Kidney (tissue), 14 donors: ENCODE measurements around the gene CCN2. TPM values are rescaled to one million over a fixed set of nuclear protein-coding genes. Genes with fewer than 3 reads are reported as not detected.

ENCODE experiments used
- DNase-seq, 5 donors: peaks; one replicate each; pipeline ENCODE4 v3.0.0-alpha.2; 2013 to 2020
- FAIRE-seq: peaks from 2 replicates; lab custom pipeline; 2012; peaks lifted over from hg19 to GRCh38; lab: Jason Lieb, UNC
- H3K27ac ChIP-seq, 2 donors: one replicate each; pipeline ENCODE4 v1.7.0; 2013; ENCODE audit warnings: low read depth in 2 of 2, low read length in 2 of 2, inconsistent platforms in 1 of 2
- H3K27me3 ChIP-seq: one replicate; pipeline ENCODE4 v1.7.1; 2013; ENCODE audit warnings: low read length, inconsistent platforms; ENCODE audit not compliant: control insufficient read depth, insufficient read depth
- H3K36me3 ChIP-seq, 3 donors: one replicate each; pipeline versions ENCODE4 v1.7.0 to v1.7.1; 2013; ENCODE audit warnings: low read length in 3 of 3, control low read depth in 1 of 3, inconsistent platforms in 1 of 3; ENCODE audit not compliant: insufficient read depth in 3 of 3, control insufficient read depth in 2 of 3
- H3K4me1 ChIP-seq, 3 donors: one replicate each; pipeline versions ENCODE4 v1.7.0 to v1.7.1; 2013; ENCODE audit warnings: low read length in 3 of 3, inconsistent platforms in 1 of 3, low read depth in 1 of 3; ENCODE audit not compliant: control insufficient read depth in 2 of 3, insufficient read depth in 2 of 3
- H3K4me3 ChIP-seq, 3 donors: one replicate each; pipeline versions ENCODE4 v1.7.0 to v1.8.1; 2013; ENCODE audit warnings: low read length in 3 of 3, control low read depth in 1 of 3, inconsistent platforms in 1 of 3
- H3K9ac ChIP-seq, 3 donors: one replicate each; pipeline versions ENCODE4 v1.7.0 to v1.7.1; 2013; ENCODE audit warnings: low read length in 3 of 3, control low read depth in 1 of 3, inconsistent platforms in 1 of 3
- H3K9me3 ChIP-seq, 3 donors: one replicate each; pipeline versions ENCODE4 v1.7.0 to v1.7.1; 2013; ENCODE audit warnings: low read length in 3 of 3, control low read depth in 1 of 3, inconsistent platforms in 1 of 3; ENCODE audit not compliant: control insufficient read depth in 2 of 3, insufficient read depth in 1 of 3
- CTCF ChIP-seq: IDR thresholded peaks from 3 replicates; pipeline ENCODE4 v1.5.1; 2012; ENCODE audit warnings: mild to moderate bottlenecking, moderate library complexity, borderline replicate concordance; ENCODE audit not compliant: insufficient read depth; ENCODE audit errors: extremely low read depth
- intact Hi-C: fragments of 100-400 bp; cut with DNase I; formaldehyde crosslinking; loops from one replicate; pipeline ENCODE4 v1.11.1; 2022
- polyA plus RNA-seq: library from polyadenylated mRNA; stranded (reverse); fragments of 350-450 nt; fragmentation: Illumina TruSeq; extraction: RNeasy Lipid Tissue Mini Kit (QIAGEN cat#74804); gene quantifications from one replicate; pipeline ENCODE4 v1.2.3, GENCODE V29; 2014; ENCODE audit warnings: low read depth, low replicate concordance; ENCODE audit not compliant: insufficient read depth
- total RNA-seq: library from RNA; stranded (reverse); fragmentation: NEBNext Ultra II Directional; extraction: Animal tissue kit (Norgen Biotek cat#: 25700); gene quantifications from one replicate; pipeline ENCODE4 v1.2.1, GENCODE V29; 2021
- donor health status: control.
- donor health status: control.
- donor health status: control.
- donor health status: control.
- donor health status: control.
- donor health status: DM: yes; HTN: yes; CAD: no.
- donor health status: Normal renal cell carcinoma (clear cell type).

Gene CCN2
- total and polyA plus RNA-seq, 2 donors from 2014 or later: 64.1 to 248 TPM

- FAIRE-seq (no peak), DNase-seq (no peak)
- H3K9ac ChIP-seq: no peak overlapping the region
These were observed 9.4 kb upstream of the CCN2 start for GRCh38 chr6:131960371-131961133.

DNA sequence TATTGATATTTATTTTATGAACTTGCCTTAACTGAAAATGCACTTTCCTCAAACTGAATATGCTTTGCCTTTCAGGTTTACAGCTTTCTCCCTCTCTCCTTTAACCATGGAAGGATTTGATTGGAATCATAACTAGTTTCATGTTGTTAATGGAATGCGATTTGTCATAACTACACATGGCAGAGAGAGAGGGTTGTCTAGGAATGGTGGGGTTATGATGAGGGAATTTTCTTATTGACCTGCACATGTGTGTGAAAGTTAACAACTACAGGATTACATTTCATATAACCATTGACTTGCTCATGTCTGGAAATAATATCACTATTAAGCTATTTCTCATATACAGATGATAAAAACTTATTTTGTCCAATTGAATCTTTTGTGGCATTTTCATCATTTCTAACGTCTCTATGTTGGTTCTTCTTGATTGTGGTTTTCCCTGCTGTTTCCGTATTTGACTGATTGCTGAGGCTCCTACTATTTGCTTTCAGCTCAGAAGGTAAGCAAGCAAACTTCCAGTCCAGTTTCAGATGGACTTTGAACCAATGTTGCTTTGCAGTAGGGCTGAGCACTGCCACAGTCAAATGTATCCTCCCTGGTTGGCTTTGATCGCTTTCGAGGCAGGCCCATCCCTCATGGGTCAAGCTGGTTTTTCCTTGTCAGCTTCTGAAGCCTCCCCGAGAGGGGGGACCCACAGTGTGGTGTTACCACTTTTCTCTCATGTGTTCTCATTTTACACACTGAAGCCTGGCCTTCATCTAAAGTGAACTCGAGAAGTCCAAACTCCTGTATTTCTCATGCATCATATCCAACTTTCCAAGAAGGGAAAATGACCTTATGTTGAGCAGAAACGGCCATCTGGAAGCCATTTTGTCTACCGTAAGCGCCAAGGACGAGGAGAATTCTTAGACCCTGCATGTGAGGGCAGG lies 7.6 kb upstream of the CCN2 start:
- intact Hi-C loops: no loop called here
- no peak overlapping the region for H3K9ac ChIP-seq
- peaks cover 0 to 14% (median 3%) of the 10 kb centered on the region in 3 donors for H3K4me1 ChIP-seq
- no peak for TF ChIP-seq CTCF
- H3K9me3 ChIP-seq: no peaks in the 10 kb centered on the region
- H3K36me3 ChIP-seq: no peaks in the 10 kb centered on the region
- H3K27me3 ChIP-seq: no peaks in the 10 kb centered on the region
- no peak overlapping the region for H3K27ac ChIP-seq
- FAIRE-seq (no peak), DNase-seq (no peak)
- no peak overlapping the region for H3K4me3 ChIP-seq

More at GRCh38 chr6:131960371-131961133, 9.4 kb upstream of the CCN2 start:
- no peak for TF ChIP-seq CTCF
- intact Hi-C loops: no loop called here
- H3K36me3 ChIP-seq: no peaks in the 10 kb centered on the region
- H3K9me3 ChIP-seq: no peaks in the 10 kb centered on the region
- peaks cover 0 to under 1% (median 0%) of the 10 kb centered on the region in 3 donors for H3K4me1 ChIP-seq
- no peak overlapping the region for H3K4me3 ChIP-seq
- H3K27ac ChIP-seq: no peak overlapping the region
- H3K27me3 ChIP-seq: no peaks in the 10 kb centered on the region

DNA sequence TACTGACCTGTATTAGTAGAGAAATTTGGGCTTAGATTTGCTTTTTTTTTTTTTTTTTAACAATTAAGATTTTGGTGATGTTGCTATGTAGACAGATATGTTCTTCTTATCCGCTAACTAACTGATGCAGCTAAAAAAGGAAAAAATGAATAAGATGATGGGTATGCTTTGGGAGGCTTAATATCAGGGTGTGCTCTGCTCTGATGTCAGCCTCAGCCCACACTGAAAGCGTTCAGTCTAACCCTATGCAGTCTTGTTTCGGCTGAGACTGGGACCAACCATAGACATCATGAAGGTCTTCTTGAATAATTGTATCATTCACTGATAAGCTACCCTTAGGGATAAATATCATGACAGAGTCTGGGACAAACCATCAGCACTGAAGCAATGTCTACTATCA lies 6.9 kb upstream of the CCN2 start:
- no peaks in the 10 kb centered on the region for H3K36me3 ChIP-seq
- intact Hi-C loops: no loop called here
- no peak for FAIRE-seq

More for the DNA sequence above, 6.9 kb upstream of the CCN2 start:
- DNase-seq: no peak
- H3K4me1 ChIP-seq: peaks cover 0 to 16% (median 3%) of the 10 kb centered on the region in 3 donors
- H3K27me3 ChIP-seq: no peaks in the 10 kb centered on the region
- no peak overlapping the region for H3K4me3 ChIP-seq
- TF ChIP-seq CTCF: no peak
- H3K9me3 ChIP-seq: no peaks in the 10 kb centered on the region
- no peak overlapping the region for H3K9ac ChIP-seq
- H3K27ac ChIP-seq: no peak overlapping the region
